Activated CD4-positive, alpha-beta T cell treated with anti-CD3 and anti-CD28 coated beads, Interleukin-2, amount 50 U/mL, for 24 hours (primary cell): ENCODE results near the gene JUN.

Source experiments
- DNase-seq, 2 donors: peaks; one replicate each; pipeline ENCODE4 v3.0.0-alpha.2; 2020; ENCODE audit warnings: low read depth in 1 of 2, low spot score in 1 of 2

JUN gene

GRCh38 chr1:58784758-58785441, 1.1 kb upstream of the JUN start:
- DNase-seq, result peak; percentile 54 to 56

- peak; percentile 20 to 24 for DNase-seq
Observed at GRCh38 chr1:58783090-58783992, 506 bp downstream of the JUN start.

GRCh38 chr1:58782178-58783089, 1.4 kb downstream of the JUN start:
- peak; percentile 21 to 26 for DNase-seq

GRCh38 chr1:58781541-58782177, 2.2 kb downstream of the JUN start:
- DNase-seq, result peak in 1 of 2 donors; percentile 11

- no peak for DNase-seq
Observed at GRCh38 chr1:58780836-58781452, 2.9 kb downstream of the JUN start.

- no peak for DNase-seq
Observed at GRCh38 chr1:58780411-58780810, 3.4 kb downstream of the JUN start.

- no peak for DNase-seq
Observed at GRCh38 chr1:58779801-58780382, 4.0 kb downstream of the JUN start.

- no peak for DNase-seq
Observed at GRCh38 chr1:58779059-58779754, 4.6 kb downstream of the JUN start.

- no peak for DNase-seq
Observed at GRCh38 chr1:58778385-58779000, 5.4 kb downstream of the JUN start.

GRCh38 chr1:58774027-58774426, 9.8 kb downstream of the JUN start:
- DNase-seq, result no peak

- DNase-seq, result no peak
Observed at GRCh38 chr1:58773406-58773840, 10.4 kb downstream of the JUN start.

- no peak for DNase-seq
Observed at GRCh38 chr1:58769809-58770320, 14.0 kb downstream of the JUN start.

GRCh38 chr1:58768971-58769808, 14.7 kb downstream of the JUN start:
- no peak for DNase-seq

GRCh38 chr1:58768191-58768731, 15.6 kb downstream of the JUN start:
- DNase-seq, result no peak

GRCh38 chr1:58767143-58767542, 16.7 kb downstream of the JUN start:
- no peak for DNase-seq

- no peak for DNase-seq
Observed at GRCh38 chr1:58765441-58765840, 18.4 kb downstream of the JUN start.

- DNase-seq, result no peak
Observed at GRCh38 chr1:58765006-58765405, 18.8 kb downstream of the JUN start.
